ENCODE data around the gene AHCYL1.
A peak's percentile ranks its signal among the peaks of the same experiment; 100 is the strongest.

AHCYL1 gene

GRCh38 chr1:109960745-109961094 is 23.8 kb upstream of the AHCYL1 start:
- Histone ChIP-seq H3K27ac (peak overlapping the region; percentile 69), H3K27me3 (ENCODE audit: control insufficient read depth, insufficient read depth, low read length) (no peaks in the 10 kb centered on the region), H2AFZ (no peak overlapping the region), H3K9me3 (ENCODE audit: control insufficient read depth, low read length) (no peaks in the 10 kb centered on the region), H3K4me1 (peaks cover 12% of the 10 kb centered on the region), H3K4me2 (ENCODE audit: low read length) (peak overlapping the region; percentile 40), H3K4me3 (ENCODE audit: low read depth, low read length) (no peak overlapping the region), H3K9ac (no peak overlapping the region), H3K79me2 (no peaks in the 10 kb centered on the region), H3K36me3 (ENCODE audit: control insufficient read depth, insufficient read depth, low read length) (no peaks in the 10 kb centered on the region)
- TF ChIP-seq CTCF (IDR thresholded peaks at IDR 0.05): no peak

GRCh38 chr1:109963864-109964263 is 20.7 kb upstream of the AHCYL1 start:
- H3K27ac ChIP-seq: no peak overlapping the region
- H3K9me3 ChIP-seq (ENCODE audit: control insufficient read depth, low read length): no peaks in the 10 kb centered on the region
- no peaks in the 10 kb centered on the region for H3K36me3 ChIP-seq (ENCODE audit: control insufficient read depth, insufficient read depth, low read length)
- H3K4me2 ChIP-seq (ENCODE audit: low read length): no peak overlapping the region
- no peak overlapping the region for H2AFZ ChIP-seq
- no peak for TF ChIP-seq CTCF (IDR thresholded peaks at IDR 0.05)
- H3K4me1 ChIP-seq: peaks cover 12% of the 10 kb centered on the region
- no peak overlapping the region for H3K4me3 ChIP-seq (ENCODE audit: low read depth, low read length)
- no peaks in the 10 kb centered on the region for H3K79me2 ChIP-seq
- H3K9ac ChIP-seq: no peak overlapping the region
- no peaks in the 10 kb centered on the region for H3K27me3 ChIP-seq (ENCODE audit: control insufficient read depth, insufficient read depth, low read length)

- H3K79me2 ChIP-seq: no peaks in the 10 kb centered on the region
- no peak for TF ChIP-seq CTCF (IDR thresholded peaks at IDR 0.05)
Observed at GRCh38 chr1:109969146-109969829, 15.3 kb upstream of the AHCYL1 start.

GRCh38 chr1:109969907-109970306 is 14.7 kb upstream of the AHCYL1 start:
- H3K79me2 ChIP-seq: no peaks in the 10 kb centered on the region
- TF ChIP-seq CTCF (IDR thresholded peaks at IDR 0.05): no peak
- H3K4me2 ChIP-seq (ENCODE audit: low read length): no peak overlapping the region
- H2AFZ ChIP-seq: no peak overlapping the region
- H3K27me3 ChIP-seq (ENCODE audit: control insufficient read depth, insufficient read depth, low read length): no peaks in the 10 kb centered on the region
- no peaks in the 10 kb centered on the region for H3K36me3 ChIP-seq (ENCODE audit: control insufficient read depth, insufficient read depth, low read length)
- H3K27ac ChIP-seq: no peak overlapping the region
- no peaks in the 10 kb centered on the region for H3K4me1 ChIP-seq
- H3K9me3 ChIP-seq (ENCODE audit: control insufficient read depth, low read length): no peaks in the 10 kb centered on the region
- no peak overlapping the region for H3K4me3 ChIP-seq (ENCODE audit: low read depth, low read length)
- no peak overlapping the region for H3K9ac ChIP-seq

More at GRCh38 chr1:109969146-109969829, 15.3 kb upstream of the AHCYL1 start:
- H3K36me3 ChIP-seq (ENCODE audit: control insufficient read depth, insufficient read depth, low read length): no peaks in the 10 kb centered on the region
- no peaks in the 10 kb centered on the region for H3K27me3 ChIP-seq (ENCODE audit: control insufficient read depth, insufficient read depth, low read length)
- no peaks in the 10 kb centered on the region for H3K9me3 ChIP-seq (ENCODE audit: control insufficient read depth, low read length)
- H3K4me2 ChIP-seq (ENCODE audit: low read length): no peak overlapping the region
- H3K9ac ChIP-seq: no peak overlapping the region
- no peak overlapping the region for H3K27ac ChIP-seq
- no peak overlapping the region for H2AFZ ChIP-seq
- no peaks in the 10 kb centered on the region for H3K4me1 ChIP-seq
- H3K4me3 ChIP-seq (ENCODE audit: low read depth, low read length): no peak overlapping the region

GRCh38 chr1:109971559-109971958 is 13.0 kb upstream of the AHCYL1 start:
- Histone ChIP-seq H3K79me2 (no peaks in the 10 kb centered on the region), H3K9ac (no peak overlapping the region), H3K27ac (no peak overlapping the region), H3K9me3 (ENCODE audit: control insufficient read depth, low read length) (no peaks in the 10 kb centered on the region), H2AFZ (no peak overlapping the region), H3K4me2 (ENCODE audit: low read length) (no peak overlapping the region), H3K4me1 (no peaks in the 10 kb centered on the region), H3K36me3 (ENCODE audit: control insufficient read depth, insufficient read depth, low read length) (no peaks in the 10 kb centered on the region), H3K27me3 (ENCODE audit: control insufficient read depth, insufficient read depth, low read length) (no peaks in the 10 kb centered on the region), H3K4me3 (ENCODE audit: low read depth, low read length) (no peak overlapping the region)
- TF ChIP-seq CTCF (IDR thresholded peaks at IDR 0.05): no peak
